GM10847 (cell line): ENCODE results near the gene TNRC6A.

Source experiments
- POLR2A ChIP-seq: IDR thresholded peaks from 2 replicates; pipeline ENCODE4 v1.6.1; 2011; ENCODE audit not compliant: insufficient read length; ENCODE audit errors: extremely low read depth

TNRC6A gene

DNA sequence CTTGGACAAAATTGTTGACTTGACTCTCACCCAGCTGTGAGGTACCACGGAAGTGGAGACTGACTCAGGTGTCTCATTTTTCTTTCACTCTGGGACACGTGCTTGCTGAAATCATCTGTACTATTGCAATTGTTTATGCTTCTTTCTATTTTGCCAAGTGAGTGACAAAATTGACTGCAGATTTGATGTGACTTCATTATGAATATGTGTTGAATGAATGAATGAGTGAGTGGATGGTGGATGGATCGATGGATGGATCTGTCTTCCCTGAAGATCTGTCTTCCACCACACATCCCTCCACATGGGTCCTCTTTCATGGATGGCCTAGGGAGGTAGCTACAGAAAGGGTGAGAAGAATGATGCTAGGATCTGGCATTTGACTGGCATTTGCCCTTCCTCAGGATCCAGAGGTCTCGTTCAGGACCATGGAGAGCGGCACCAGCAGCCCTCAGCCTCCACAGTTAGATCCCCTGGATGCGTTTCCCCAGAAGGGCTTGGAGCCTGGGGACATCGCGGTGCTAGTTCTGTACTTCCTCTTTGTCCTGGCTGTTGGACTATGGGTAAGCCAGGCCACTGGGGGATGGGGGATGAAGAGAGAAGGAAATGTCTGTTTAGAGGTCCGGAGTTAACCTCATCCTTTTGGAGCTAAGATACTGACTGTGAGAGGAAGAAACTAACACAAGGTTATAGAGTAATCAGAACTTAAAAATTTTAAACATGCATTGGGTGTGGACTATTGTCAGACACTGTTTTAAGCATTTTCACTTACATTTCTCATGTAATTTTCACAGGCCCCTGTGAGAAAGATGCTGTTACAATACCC is 129.0 kb downstream of the TNRC6A start:
- no peak for TF ChIP-seq POLR2A

DNA sequence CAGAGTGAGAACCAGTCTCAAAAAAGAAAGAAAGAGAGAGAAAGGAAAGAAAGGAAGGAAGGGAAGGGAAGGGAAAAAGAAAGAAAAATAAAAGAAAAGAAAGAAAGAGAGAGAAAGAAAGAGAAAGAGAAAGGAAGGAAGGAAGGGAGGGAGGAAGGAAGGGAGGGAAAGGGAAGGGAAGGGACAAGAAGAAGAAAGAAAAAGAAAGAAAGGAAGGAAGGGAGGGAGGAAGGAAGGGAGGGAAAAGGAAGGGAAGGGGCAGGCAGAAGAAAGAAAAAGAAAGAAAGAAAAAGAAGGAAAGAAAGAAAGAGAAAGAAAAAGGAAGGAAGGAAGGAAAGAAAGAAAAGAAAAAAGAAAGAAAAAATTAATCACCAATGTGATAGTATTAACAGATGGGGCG is 132.0 kb downstream of the TNRC6A start:
- no peak for TF ChIP-seq POLR2A

DNA sequence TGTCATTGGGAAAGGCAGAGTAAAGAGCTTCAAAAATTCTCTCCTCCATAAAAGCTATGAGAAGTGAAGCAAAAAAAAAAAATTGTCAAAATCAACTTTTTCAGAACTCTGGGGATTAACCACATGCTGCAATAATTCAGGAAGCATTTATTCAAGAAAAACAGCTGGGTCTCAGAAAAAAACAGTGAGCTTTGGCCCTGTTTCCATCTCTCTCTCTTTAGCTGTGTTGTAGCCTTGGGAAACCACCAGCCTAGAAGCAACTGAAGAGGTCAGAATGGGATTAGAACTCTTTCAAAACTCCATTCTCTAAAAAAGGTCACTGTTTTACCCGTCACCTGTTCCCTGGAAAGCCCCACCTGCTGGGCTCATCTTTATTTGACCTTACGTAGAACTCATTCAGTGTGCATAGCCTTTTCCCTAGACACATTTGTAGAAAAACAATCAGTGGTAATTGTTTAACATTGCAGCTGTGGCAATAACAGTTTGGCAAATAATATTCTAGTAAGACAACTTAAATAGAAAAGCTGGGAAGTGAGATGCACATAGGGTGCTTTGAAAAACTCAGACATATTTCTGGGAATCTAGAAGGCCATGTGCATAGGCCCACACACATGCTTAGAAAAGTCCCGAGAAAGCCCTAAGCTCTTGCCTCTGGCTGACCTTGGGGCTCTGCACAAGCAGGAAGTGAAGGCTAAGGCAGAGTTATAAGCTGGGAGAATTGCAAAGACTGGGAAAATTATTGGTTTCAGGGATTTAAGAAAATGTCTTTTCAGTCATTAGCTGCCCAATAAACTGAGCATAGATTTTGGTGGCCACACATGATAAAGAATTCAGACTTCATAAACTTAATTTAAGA is 134.4 kb downstream of the TNRC6A start:
- no peak for TF ChIP-seq POLR2A

DNA sequence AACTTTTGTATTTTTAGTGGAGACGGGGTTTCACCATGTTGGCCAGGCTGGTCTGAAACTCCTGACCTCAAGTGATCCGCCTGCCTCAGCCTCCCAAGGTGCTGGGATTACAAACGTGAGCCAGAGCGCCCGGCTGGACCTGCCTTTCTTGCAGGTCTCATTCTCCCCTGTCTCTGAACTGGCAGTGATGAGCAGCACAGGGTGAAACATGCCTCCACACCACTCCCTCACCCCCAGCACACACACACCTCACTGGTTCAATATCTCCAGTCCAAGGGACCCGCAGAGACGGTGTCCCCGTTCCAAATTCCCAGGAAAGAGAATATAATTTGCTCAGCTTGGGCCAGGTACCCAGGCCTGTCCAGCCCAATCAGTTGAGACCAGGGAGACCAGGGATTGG is 139.6 kb downstream of the TNRC6A start:
- no peak for TF ChIP-seq POLR2A

DNA sequence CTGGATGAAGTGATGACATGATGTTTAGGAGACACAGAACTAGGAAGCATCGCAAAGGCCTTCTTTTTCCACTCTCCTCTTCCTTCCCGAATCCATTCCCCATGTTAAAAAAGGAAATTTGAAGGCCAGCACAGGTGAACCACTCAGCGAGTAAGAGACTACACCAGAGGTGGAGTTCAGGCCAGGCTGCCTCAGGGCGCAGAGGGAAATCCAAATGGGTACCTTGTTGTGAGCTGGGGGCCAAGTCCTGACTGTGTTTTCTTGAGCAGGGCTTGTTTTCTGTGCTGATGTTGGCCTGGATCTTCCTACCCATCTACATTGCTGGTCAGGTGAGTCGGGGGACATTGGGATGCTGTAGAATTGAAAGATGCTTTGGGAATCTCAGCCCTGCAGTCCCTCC is 142.4 kb downstream of the TNRC6A start:
- no peak for TF ChIP-seq POLR2A

DNA sequence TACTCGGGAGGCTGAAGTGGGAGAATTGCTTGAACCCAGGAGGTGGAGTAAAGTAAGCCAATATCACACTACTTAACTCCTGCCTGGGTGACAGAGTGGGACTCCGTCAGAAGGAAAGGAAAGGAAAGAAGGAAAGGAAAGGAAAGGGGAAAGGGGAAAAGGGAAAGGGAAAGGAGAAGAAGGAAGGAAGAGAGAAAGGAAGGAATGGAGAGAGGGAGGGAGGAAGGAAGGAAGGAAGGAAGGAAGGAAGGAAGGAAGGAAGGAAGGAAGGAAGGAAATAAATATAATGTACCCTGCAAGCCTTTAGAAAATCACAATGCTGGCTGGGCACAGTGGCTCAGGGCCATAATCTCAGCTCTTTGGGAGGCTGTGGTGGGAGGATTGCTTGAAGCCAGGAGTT is 143.6 kb downstream of the TNRC6A start:
- TF ChIP-seq POLR2A, result no peak

DNA sequence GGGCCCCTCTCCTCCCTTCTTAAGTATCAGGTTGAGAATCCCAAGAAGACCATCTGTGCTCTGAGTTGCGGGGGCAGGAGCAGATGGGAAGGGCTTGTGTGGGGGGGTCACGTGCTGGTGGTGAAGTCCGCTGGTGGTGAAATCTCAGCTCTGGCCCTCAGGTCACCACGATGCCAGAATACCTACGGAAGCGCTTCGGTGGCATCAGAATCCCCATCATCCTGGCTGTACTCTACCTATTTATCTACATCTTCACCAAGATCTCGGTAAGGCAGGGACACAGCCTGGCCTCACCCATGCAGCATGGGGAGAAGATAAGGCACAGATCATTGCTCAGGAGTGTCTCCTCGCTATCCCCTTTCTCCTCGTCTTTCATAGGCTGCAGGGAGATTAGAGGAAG is 146.0 kb downstream of the TNRC6A start:
- no peak for TF ChIP-seq POLR2A
